Stimulated activated CD4-positive, alpha-beta T cell treated with anti-CD3 and anti-CD28 coated beads, Interleukin-1b, Interleukin-23, amount 100 ng/mL, for 48 hours (primary cell): ENCODE data around the gene LRBA.

ENCODE experiments used
- DNase-seq: peaks from one replicate; pipeline ENCODE4 v3.0.0-alpha.2; 2020

Gene LRBA

GRCh38 chr4:150332961-150333360, 682.1 kb downstream of the LRBA start:
- DNase-seq = no peak

GRCh38 chr4:150332086-150332485, 683.0 kb downstream of the LRBA start:
- no peak for DNase-seq

- DNase-seq = no peak
These were observed 685.7 kb downstream of the LRBA start for GRCh38 chr4:150329373-150329772.

- DNase-seq = no peak
These were observed 686.6 kb downstream of the LRBA start for GRCh38 chr4:150328496-150328895.

- no peak for DNase-seq
These were observed 687.8 kb downstream of the LRBA start for GRCh38 chr4:150327262-150327780.

- DNase-seq = no peak
These were observed 689.2 kb downstream of the LRBA start for GRCh38 chr4:150325872-150326271.

GRCh38 chr4:150323406-150324325, 691.4 kb downstream of the LRBA start:
- no peak for DNase-seq

- DNase-seq = no peak
These were observed 692.4 kb downstream of the LRBA start for GRCh38 chr4:150322646-150323045.

- no peak for DNase-seq
These were observed 694.0 kb downstream of the LRBA start for GRCh38 chr4:150321113-150321512.

- DNase-seq = no peak
These were observed 696.1 kb downstream of the LRBA start for GRCh38 chr4:150318971-150319370.

- no peak for DNase-seq
These were observed 696.6 kb downstream of the LRBA start for GRCh38 chr4:150318527-150318926.

GRCh38 chr4:150316332-150317205, 698.5 kb downstream of the LRBA start:
- DNase-seq = no peak

- no peak for DNase-seq
These were observed 699.4 kb downstream of the LRBA start for GRCh38 chr4:150315691-150316090.

GRCh38 chr4:150315175-150315574, 699.9 kb downstream of the LRBA start:
- no peak for DNase-seq

- no peak for DNase-seq
These were observed 701.1 kb downstream of the LRBA start for GRCh38 chr4:150314031-150314430.

- no peak for DNase-seq
These were observed 704.8 kb downstream of the LRBA start for GRCh38 chr4:150310159-150310895.

GRCh38 chr4:150308824-150309472, 706.1 kb downstream of the LRBA start:
- no peak for DNase-seq

GRCh38 chr4:150306719-150307118, 708.4 kb downstream of the LRBA start:
- no peak for DNase-seq

GRCh38 chr4:150305995-150306394, 709.1 kb downstream of the LRBA start:
- DNase-seq = no peak

- peak; percentile 39 for DNase-seq
These were observed 712.5 kb downstream of the LRBA start for GRCh38 chr4:150302553-150302952.

- no peak for DNase-seq
These were observed 715.3 kb downstream of the LRBA start for GRCh38 chr4:150299816-150300215.

- peak; percentile 4 for DNase-seq
These were observed 717.1 kb downstream of the LRBA start for GRCh38 chr4:150297861-150298474.
